Panc1 (cell line): ENCODE measurements around the gene COL23A1. TPM values are rescaled to one million over a fixed set of nuclear protein-coding genes. Genes with fewer than 3 reads are reported as not detected.

Experiments
- ATAC-seq: fragments of 200-7000 bp; cut with Tn5 transposase; 2 replicates; pipeline ENCODE4 v1.9.1; 2020; ENCODE audit warnings: mild to moderate bottlenecking, moderate library complexity
- BruUV-seq: library from RNA; stranded (reverse); fragments of 400-500 nt; replicated peaks from 2 replicates; lab custom pipeline; 2021; lab: Mats Ljungman, UMichigan
- CTCF ChIA-PET: fragments of 300-600 bp; sonication (Branson Sonifier 250); formaldehyde crosslinking; loops from one replicate; lab custom pipeline; 2022; ENCODE audit warnings: antibody characterized with exemption; lab: Charles Lee
- POLR2A ChIA-PET: fragments of 300-600 bp; sonication (Branson Sonifier 250); formaldehyde crosslinking; loops from one replicate; lab custom pipeline; 2022; ENCODE audit warnings: antibody characterized with exemption; lab: Charles Lee
- DNase-seq: peaks from one replicate; pipeline ENCODE4 v3.0.0-alpha.2; 2010; ENCODE audit warnings: low read depth, low spot score
- H3K27ac ChIP-seq: 2 replicates; pipeline ENCODE4 v1.5.1; 2011; ENCODE audit warnings: mild to moderate bottlenecking, low read length, inconsistent platforms
- H3K27me3 ChIP-seq: fragments of 200-500 bp; sonication (Bioruptor generic); 2 replicates; pipeline ENCODE4 v1.6.0; 2014; ENCODE audit warnings: low read length, inconsistent platforms; ENCODE audit not compliant: control insufficient read depth, insufficient read depth
- H3K36me3 ChIP-seq: fragments of 200-500 bp; sonication (Bioruptor generic); 2 replicates; pipeline ENCODE4 v1.5.1; 2014; ENCODE audit warnings: inconsistent platforms, mild to moderate bottlenecking, low read length, moderate library complexity; ENCODE audit not compliant: control insufficient read depth, insufficient read depth
- H3K4me1 ChIP-seq: 2 replicates; pipeline ENCODE4 v1.5.1; 2011; ENCODE audit warnings: inconsistent platforms, mild to moderate bottlenecking, low read length, moderate library complexity; ENCODE audit not compliant: control insufficient read depth, insufficient read depth
- H3K4me3 ChIP-seq, 2 experiments: 2 replicates each; pipeline ENCODE4 v1.5.1; 2011 to 2012; ENCODE audit warnings: low read depth in 2 of 2, low read length in 2 of 2, mild to moderate bottlenecking in 2 of 2, inconsistent platforms in 1 of 2, moderate library complexity in 1 of 2
- H3K9me3 ChIP-seq: fragments of 200-500 bp; sonication (Bioruptor generic); 2 replicates; pipeline ENCODE4 v1.5.1; 2014; ENCODE audit warnings: low read depth, mild to moderate bottlenecking, inconsistent platforms, low read length, moderate library complexity; ENCODE audit not compliant: control insufficient read depth, insufficient read depth
- CTCF ChIP-seq: fragments of 450-650 bp; IDR thresholded peaks from 2 replicates; pipeline ENCODE4 v1.5.1; 2017; ENCODE audit warnings: mild to moderate bottlenecking
- POLR2AphosphoS5 ChIP-seq: IDR thresholded peaks from 2 replicates; pipeline ENCODE4 v1.6.1; 2012; ENCODE audit warnings: mild to moderate bottlenecking, low read depth, low read length, moderate library complexity
- REST ChIP-seq, 2 experiments: IDR thresholded peaks; 2 replicates each; pipeline ENCODE4 v1.6.1; 2011 to 2012; ENCODE audit warnings: low read depth in 2 of 2, control low read depth in 1 of 2, low read length in 1 of 2, mild to moderate bottlenecking in 1 of 2, moderate library complexity in 1 of 2; ENCODE audit not compliant: insufficient read depth in 1 of 2
- SIN3A ChIP-seq: IDR thresholded peaks from 2 replicates; pipeline ENCODE4 v1.6.1; 2012; ENCODE audit warnings: low read depth, mild to moderate bottlenecking, low read length, moderate library complexity, borderline replicate concordance; ENCODE audit not compliant: insufficient read depth
- TCF7L2 ChIP-seq: IDR thresholded peaks from 2 replicates; pipeline ENCODE4 v1.6.1; 2011; ENCODE audit warnings: mild to moderate bottlenecking, low read depth, low read length, inconsistent platforms
- in situ Hi-C: cut with HindIII; loops from 2 replicates; pipeline ENCODE4 v1.10.0; 2016; ENCODE audit warnings: low sequenced_read_pairs, low pct_unique_long_range_greater_than_20kb
- intact Hi-C: fragments of 100-400 bp; cut with micrococcal nuclease; formaldehyde crosslinking; loops from one replicate; pipeline ENCODE4 v1.10.0; 2022; ENCODE audit not compliant: unreplicated experiment
- total RNA-seq: library from RNA; stranded (reverse); gene quantifications from one replicate; pipeline ENCODE4 v1.2.1, GENCODE V29; 2021; ENCODE audit not compliant: unreplicated experiment

COL23A1 gene
- total RNA-seq, 1 experiment from 2014 or later, result 0.05 TPM

GRCh38 chr5:178312880-178313282 lies 277.3 kb downstream of the COL23A1 start:
- Histone ChIP-seq H3K4me1 (no peaks in the 10 kb centered on the region), H3K4me3 (no peak overlapping the region), H3K27ac (no peak overlapping the region), H3K9me3 (no peaks in the 10 kb centered on the region), H3K36me3 (no peaks in the 10 kb centered on the region), H3K27me3 (peaks cover 10% of the 10 kb centered on the region)
- ChIA-PET CTCF (no interaction called here), POLR2A (no interaction called here)
- intact Hi-C loops (no loop called here), in situ Hi-C loops (no loop called here)
- TF ChIP-seq POLR2AphosphoS5, result no peak
- no peak for TF ChIP-seq REST (IDR thresholded peaks at IDR 0.05; ENCODE audit: insufficient read depth in 1 of 2, low read depth in 2 of 2, low read length in 1 of 2)
- TF ChIP-seq TCF7L2, result no peak
- TF ChIP-seq CTCF, result no peak
- no peak for TF ChIP-seq SIN3A
- DNase-seq (no peak), ATAC-seq (no peak)
- no TSS peak for BruUV-seq

- ATAC-seq, result no peak
- Histone ChIP-seq H3K4me1 (no peaks in the 10 kb centered on the region), H3K27me3 (no peaks in the 10 kb centered on the region)
Measured at GRCh38 chr5:178310130-178310865, 279.9 kb downstream of the COL23A1 start.

More at GRCh38 chr5:178310130-178310865, 279.9 kb downstream of the COL23A1 start:
- TF ChIP-seq SIN3A (no peak), POLR2AphosphoS5 (no peak), REST (IDR thresholded peaks at IDR 0.05; ENCODE audit: insufficient read depth in 1 of 2, low read depth in 2 of 2, low read length in 1 of 2) (no peak), TCF7L2 (no peak), CTCF (no peak)
- H3K9me3 ChIP-seq, result no peaks in the 10 kb centered on the region
- ChIA-PET POLR2A (no interaction called here), CTCF (no interaction called here)
- in situ Hi-C loops (no loop called here), intact Hi-C loops (no loop called here)
- no peak overlapping the region for H3K4me3 ChIP-seq
- no TSS peak for BruUV-seq
- no peak for DNase-seq
- no peak overlapping the region for H3K27ac ChIP-seq
- H3K36me3 ChIP-seq, result no peaks in the 10 kb centered on the region
